Ovary (tissue), 3 donors: ENCODE measurements around the gene ACMSD.

Experiments used
- POLR2A ChIP-seq: fragments of 450-650 bp; IDR thresholded peaks from one replicate; pipeline ENCODE4 v1.6.1; 2017; ENCODE audit warnings: antibody characterized with exemption, mild to moderate bottlenecking, moderate library complexity
- TF ChIP-seq, protein P1 (sequence below), 3 donors: fragments of 450-650 bp in 2 of 3; fragments of 200-600 bp in 1 of 3; IDR thresholded peaks; one replicate each; pipeline versions ENCODE4 v1.5.1 to v1.8.0; 2016 to 2022; ENCODE audit warnings: antibody characterized with exemption in 3 of 3, mild to moderate bottlenecking in 1 of 3
- donor health status: DM: no; HTN: no; CAD: no.

DNA sequence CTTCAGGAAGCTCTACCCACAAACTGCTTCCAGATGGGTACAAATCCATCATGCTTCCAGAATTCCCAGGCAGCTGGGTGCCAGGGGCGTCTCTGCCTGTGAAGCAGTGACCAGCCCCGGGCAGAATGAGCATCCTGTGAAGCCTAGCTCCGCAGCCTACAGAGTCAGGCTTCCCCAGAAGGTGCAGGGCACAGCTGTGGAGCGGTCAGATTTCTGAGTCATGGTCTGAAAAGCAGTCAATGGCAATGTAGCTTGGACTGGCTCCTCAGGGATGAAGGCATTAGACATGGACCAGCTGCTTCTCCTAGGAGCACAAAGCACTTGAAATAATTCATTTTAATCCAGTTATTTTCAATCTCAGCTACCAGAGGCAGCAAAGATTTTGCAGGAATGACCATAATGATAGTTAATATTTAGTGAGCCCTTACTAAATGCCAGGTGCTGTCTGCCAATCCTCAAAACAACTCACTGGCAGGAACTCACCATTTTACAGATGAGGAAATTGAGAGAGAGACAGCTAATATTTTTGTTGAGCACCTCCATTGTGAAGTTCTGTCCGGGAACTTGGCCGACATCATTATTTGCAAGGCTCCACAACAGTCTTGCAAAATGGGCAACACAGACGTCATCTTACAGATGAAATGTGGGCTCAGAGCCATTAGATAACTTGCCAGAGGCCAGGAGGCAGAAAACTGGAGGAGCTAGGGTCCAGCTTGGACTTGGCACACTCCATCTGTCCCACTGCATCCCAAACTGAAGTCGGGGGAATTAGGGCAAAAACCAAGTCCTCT lies 31.7 kb downstream of the ACMSD start:
- TF ChIP-seq, protein P1, sequence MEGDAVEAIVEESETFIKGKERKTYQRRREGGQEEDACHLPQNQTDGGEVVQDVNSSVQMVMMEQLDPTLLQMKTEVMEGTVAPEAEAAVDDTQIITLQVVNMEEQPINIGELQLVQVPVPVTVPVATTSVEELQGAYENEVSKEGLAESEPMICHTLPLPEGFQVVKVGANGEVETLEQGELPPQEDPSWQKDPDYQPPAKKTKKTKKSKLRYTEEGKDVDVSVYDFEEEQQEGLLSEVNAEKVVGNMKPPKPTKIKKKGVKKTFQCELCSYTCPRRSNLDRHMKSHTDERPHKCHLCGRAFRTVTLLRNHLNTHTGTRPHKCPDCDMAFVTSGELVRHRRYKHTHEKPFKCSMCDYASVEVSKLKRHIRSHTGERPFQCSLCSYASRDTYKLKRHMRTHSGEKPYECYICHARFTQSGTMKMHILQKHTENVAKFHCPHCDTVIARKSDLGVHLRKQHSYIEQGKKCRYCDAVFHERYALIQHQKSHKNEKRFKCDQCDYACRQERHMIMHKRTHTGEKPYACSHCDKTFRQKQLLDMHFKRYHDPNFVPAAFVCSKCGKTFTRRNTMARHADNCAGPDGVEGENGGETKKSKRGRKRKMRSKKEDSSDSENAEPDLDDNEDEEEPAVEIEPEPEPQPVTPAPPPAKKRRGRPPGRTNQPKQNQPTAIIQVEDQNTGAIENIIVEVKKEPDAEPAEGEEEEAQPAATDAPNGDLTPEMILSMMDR (IDR thresholded peaks at IDR 0.05), result no peak
- no peak for TF ChIP-seq POLR2A
